Measurements from ENCODE around the gene FOXP1.

DNA sequence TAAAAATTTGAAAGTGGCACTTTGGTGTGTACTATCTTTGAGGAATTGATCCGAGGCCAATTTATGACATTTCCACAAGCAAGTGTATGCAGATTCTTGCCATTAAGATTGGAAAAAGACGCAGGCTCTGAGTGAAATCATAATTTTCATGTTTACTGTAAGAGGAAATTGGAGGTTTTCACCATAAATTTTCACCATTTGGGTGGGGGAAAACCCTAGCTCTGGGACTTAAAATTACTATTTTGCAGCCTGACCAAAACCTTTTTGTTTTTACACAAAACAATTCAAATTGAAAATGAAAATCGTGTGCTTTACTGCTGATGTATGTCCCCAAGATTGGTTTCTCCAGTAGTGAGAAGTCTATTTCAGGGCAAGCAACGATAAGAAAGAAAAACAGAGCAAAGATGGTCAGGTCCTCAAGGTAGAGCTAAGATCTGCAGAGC, 282.6 kb downstream of the FOXP1 start:
- TF ChIP-seq, protein P1, sequence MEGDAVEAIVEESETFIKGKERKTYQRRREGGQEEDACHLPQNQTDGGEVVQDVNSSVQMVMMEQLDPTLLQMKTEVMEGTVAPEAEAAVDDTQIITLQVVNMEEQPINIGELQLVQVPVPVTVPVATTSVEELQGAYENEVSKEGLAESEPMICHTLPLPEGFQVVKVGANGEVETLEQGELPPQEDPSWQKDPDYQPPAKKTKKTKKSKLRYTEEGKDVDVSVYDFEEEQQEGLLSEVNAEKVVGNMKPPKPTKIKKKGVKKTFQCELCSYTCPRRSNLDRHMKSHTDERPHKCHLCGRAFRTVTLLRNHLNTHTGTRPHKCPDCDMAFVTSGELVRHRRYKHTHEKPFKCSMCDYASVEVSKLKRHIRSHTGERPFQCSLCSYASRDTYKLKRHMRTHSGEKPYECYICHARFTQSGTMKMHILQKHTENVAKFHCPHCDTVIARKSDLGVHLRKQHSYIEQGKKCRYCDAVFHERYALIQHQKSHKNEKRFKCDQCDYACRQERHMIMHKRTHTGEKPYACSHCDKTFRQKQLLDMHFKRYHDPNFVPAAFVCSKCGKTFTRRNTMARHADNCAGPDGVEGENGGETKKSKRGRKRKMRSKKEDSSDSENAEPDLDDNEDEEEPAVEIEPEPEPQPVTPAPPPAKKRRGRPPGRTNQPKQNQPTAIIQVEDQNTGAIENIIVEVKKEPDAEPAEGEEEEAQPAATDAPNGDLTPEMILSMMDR (IDR thresholded peaks at IDR 0.05 in 4 of 5, conservative IDR thresholded peaks at IDR 0.05 in 1 of 5), result no peak
- TF ChIP-seq POLR2A (IDR thresholded peaks at IDR 0.05), result no peak
